Measurements from ENCODE around the gene NRP1. TPM values are rescaled to one million over a fixed set of nuclear protein-coding genes. Genes with fewer than 3 reads are reported as not detected.

The NRP1 gene
- polyA plus RNA-seq, 3 donors, result 1.1 to 1.7 (median 1.3) TPM

DNA sequence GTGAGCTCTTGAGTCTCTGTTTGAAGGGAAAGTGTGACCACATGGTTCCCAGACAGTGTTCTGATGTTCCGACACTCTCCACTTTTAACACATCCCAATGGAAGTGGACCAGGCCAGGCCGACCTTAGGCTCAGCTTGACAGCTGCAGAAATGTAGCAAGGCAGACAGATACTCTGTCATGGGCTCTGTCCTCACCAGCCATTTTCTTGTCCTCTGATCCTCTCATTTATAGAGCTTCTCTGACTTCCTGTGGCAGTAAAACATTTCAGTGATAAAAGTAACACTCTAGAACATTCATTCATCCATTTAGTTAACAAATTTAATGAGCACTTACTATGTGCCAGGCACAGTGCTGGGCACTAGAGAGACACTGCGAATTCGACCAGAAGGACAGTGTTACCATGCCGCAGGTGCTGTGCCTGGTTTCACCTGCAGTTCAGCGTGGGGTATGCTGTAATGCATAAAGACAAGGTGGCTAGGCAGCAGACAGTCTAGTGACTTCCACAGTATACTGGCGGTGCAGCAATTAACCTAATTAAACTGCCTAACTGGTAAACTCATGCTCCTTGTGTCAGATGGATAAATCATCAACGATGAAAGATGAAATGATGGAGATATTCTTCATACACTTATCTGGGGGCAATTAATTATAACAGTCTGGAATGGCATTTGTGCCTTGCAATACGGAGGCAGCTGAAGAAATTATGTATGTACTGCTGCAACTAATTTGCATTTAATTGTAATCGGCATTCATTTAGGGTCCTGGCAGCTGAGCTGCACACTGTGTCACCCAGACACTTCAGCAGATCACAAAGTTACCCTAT is 188.1 kb downstream of the NRP1 start:
- no peaks in the 10 kb centered on the region for H3K4me1 ChIP-seq (ENCODE audit: control insufficient read depth in 1 of 2, insufficient read depth in 2 of 2, low read length in 2 of 2)

More for the DNA sequence above, 188.1 kb downstream of the NRP1 start:
- Histone ChIP-seq H4K20me1 (ENCODE audit: insufficient read depth, low read length) (no peaks in the 10 kb centered on the region), H3K79me2 (ENCODE audit: insufficient read depth, low read length) (no peaks in the 10 kb centered on the region), H3K4me2 (replicated peaks; ENCODE audit: extremely low read depth, low read length, poor library complexity, severe bottlenecking) (no peak overlapping the region), H3K9me3 (replicated peaks in 1 of 2; ENCODE audit: control insufficient read depth in 1 of 2, insufficient read depth in 1 of 2, low read length in 2 of 2) (no peaks in the 10 kb centered on the region), H3K9ac (ENCODE audit: insufficient read depth, low read length, poor library complexity, severe bottlenecking) (no peak overlapping the region), H2AFZ (ENCODE audit: insufficient read depth, low read depth, low read length, poor library complexity, severe bottlenecking) (no peak overlapping the region), H3K4me3 (replicated peaks in 1 of 3; ENCODE audit: low read depth in 2 of 3, low read length in 3 of 3) (no peak overlapping the region), H3K36me3 (replicated peaks in 1 of 2; ENCODE audit: control insufficient read depth in 1 of 2, insufficient read depth in 2 of 2, low read length in 2 of 2) (no peaks in the 10 kb centered on the region), H3K27me3 (ENCODE audit: control insufficient read depth in 2 of 2, insufficient read depth in 2 of 2, low read length in 2 of 2) (no peaks in the 10 kb centered on the region), H3K27ac (ENCODE audit: low read depth in 1 of 2, low read length in 2 of 2) (no peak overlapping the region)
- no peak for TF ChIP-seq CTCF (IDR thresholded peaks at IDR 0.05)
- DNase-seq, result no peak
- 90% methylated on average over 6 of the region's 10 CpGs for WGBS (ENCODE audit: insufficient coverage)
- no peaks in the 10 kb centered on the region for H3K36me3 Mint-ChIP-seq
- H3K9me3 Mint-ChIP-seq, result peaks cover 0 to 12% (median 1%) of the 10 kb centered on the region in 7 donors
- H3K27ac Mint-ChIP-seq, result no peak overlapping the region
- no peaks in the 10 kb centered on the region for H3K4me1 Mint-ChIP-seq
- H3K4me3 Mint-ChIP-seq, result no peak overlapping the region
- H3K27me3 Mint-ChIP-seq (ENCODE audit: low read depth in 3 of 3), result peaks cover 2% of the 10 kb centered on the region in 3 donors
- intact Hi-C loops (cut with micrococcal nuclease), result no loop called here
